ENCODE data around the gene GCA. TPM values are rescaled to one million over a fixed set of nuclear protein-coding genes. Genes with fewer than 3 reads are reported as not detected.

Gene GCA
- total and polyA plus RNA-seq, 7 donors: 10.9 to 27.6 (median 24.1) TPM

DNA sequence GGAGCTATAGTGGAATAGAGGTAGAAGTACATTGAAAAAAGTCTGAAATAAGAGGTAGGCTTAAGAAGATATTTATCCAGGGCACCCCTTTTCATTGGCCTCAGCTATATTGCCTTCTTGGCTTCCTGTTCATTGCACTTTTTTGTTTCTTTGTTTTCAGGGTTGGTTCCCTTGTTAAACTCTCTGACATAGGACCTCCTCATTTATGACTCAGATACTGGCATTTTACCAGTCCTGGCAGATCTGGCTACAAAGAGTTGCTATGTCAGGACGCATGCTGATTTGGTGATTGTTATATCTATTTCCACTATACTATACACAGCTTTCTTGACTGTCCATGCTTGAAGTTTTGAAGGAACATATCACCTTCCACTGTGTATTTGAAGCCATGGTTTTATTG lies 60.0 kb downstream of the GCA start:
- Histone ChIP-seq H3K9me3 (no peaks in the 10 kb centered on the region), H3K4me1 (no peaks in the 10 kb centered on the region), H3K4me3 (no peak overlapping the region), H3K27me3 (no peaks in the 10 kb centered on the region), H3K36me3 (no peaks in the 10 kb centered on the region), H3K27ac (no peak overlapping the region)
- intact Hi-C loops (cut with DNase I): no loop called here
- DNase-seq: no peak
- WGBS, 2 donors: 16 to 78% methylated on average over 1 of the region's 1 CpG
- TF ChIP-seq EP300 (IDR thresholded peaks at IDR 0.05) (no peak), CTCF (IDR thresholded peaks at IDR 0.05) (no peak), POLR2A (IDR thresholded peaks at IDR 0.05) (no peak), POLR2AphosphoS5 (IDR thresholded peaks at IDR 0.05) (no peak)

Other genes with a start within 250 kb of the GCA start
- not detected for gene GCG, start 191.9 kb upstream of the GCA start, total RNA-seq
- gene GCG, start 191.9 kb upstream of the GCA start, polyA plus RNA-seq: 10 to 100 TPM in 2 of 3 donors, 1 to 10 TPM in 1; 9.0 to 26.6 (median 10.6) TPM
- gene FAP, start 100.7 kb upstream of the GCA start, total RNA-seq: 10 to 100 TPM; 12.7 to 35.7 (median 22.4) TPM
- gene FAP, start 100.7 kb upstream of the GCA start, polyA plus RNA-seq: 1 to 10 TPM in 1 of 3 donors, not detected in 2; 2.2 TPM
- 10 to 100 TPM in 3 of 4 donors, 1 to 10 TPM in 1; 8.8 to 14.6 (median 11.1) TPM for gene IFIH1, start 25.4 kb upstream of the GCA start, total RNA-seq
- gene IFIH1, start 25.4 kb upstream of the GCA start, polyA plus RNA-seq: 10 to 100 TPM in 2 of 3 donors, 1 to 10 TPM in 1; 9.0 to 16.0 (median 12.0) TPM